ENCODE data around the gene PRDM11.
A peak's percentile ranks its signal among the peaks of the same experiment; 100 is the strongest.
"Not testable (repeated sequence)": the region's sequence is repeated elsewhere in the genome, so short reads cannot be mapped to it uniquely, and the experiment has no call there.

Gene PRDM11

GRCh38 chr11:45238724-45239123 is 92.3 kb downstream of the PRDM11 start:
- DNase-seq (ENCODE audit: low read depth): peak; percentile 86
- no peak for TF ChIP-seq CTCF (IDR thresholded peaks at IDR 0.05; ENCODE audit: low read length, missing control alignments)
- no peak overlapping the region for H3K4me3 ChIP-seq (replicated peaks; ENCODE audit: low read depth, low read length)

- no peak for TF ChIP-seq CTCF (IDR thresholded peaks at IDR 0.05; ENCODE audit: low read length, missing control alignments)
- H3K4me3 ChIP-seq (replicated peaks; ENCODE audit: low read depth, low read length): no peak overlapping the region
- no peak for DNase-seq (ENCODE audit: low read depth)
Measured at GRCh38 chr11:45239733-45240132, 93.3 kb downstream of the PRDM11 start.

GRCh38 chr11:45243967-45244366 is 97.5 kb downstream of the PRDM11 start:
- TF ChIP-seq CTCF (IDR thresholded peaks at IDR 0.05; ENCODE audit: low read length, missing control alignments): no peak
- no peak overlapping the region for H3K4me3 ChIP-seq (replicated peaks; ENCODE audit: low read depth, low read length)
- DNase-seq (ENCODE audit: low read depth): no peak

GRCh38 chr11:45245218-45246045 is 99.0 kb downstream of the PRDM11 start:
- no peak overlapping the region for H3K4me3 ChIP-seq (replicated peaks; ENCODE audit: low read depth, low read length)
- TF ChIP-seq CTCF (IDR thresholded peaks at IDR 0.05; ENCODE audit: low read length, missing control alignments): no peak
- no peak for DNase-seq (ENCODE audit: low read depth)

- DNase-seq (ENCODE audit: low read depth): no peak
- no peak overlapping the region for H3K4me3 ChIP-seq (replicated peaks; ENCODE audit: low read depth, low read length)
- no peak for TF ChIP-seq CTCF (IDR thresholded peaks at IDR 0.05; ENCODE audit: low read length, missing control alignments)
Measured at GRCh38 chr11:45246241-45246640, 99.8 kb downstream of the PRDM11 start.

- peak; percentile 17 for DNase-seq (ENCODE audit: low read depth)
- TF ChIP-seq CTCF (IDR thresholded peaks at IDR 0.05; ENCODE audit: low read length, missing control alignments): peak; percentile 11
- no peak overlapping the region for H3K4me3 ChIP-seq (replicated peaks; ENCODE audit: low read depth, low read length)
Measured at GRCh38 chr11:45247433-45247832, 101.0 kb downstream of the PRDM11 start.

GRCh38 chr11:45248501-45249011 is 102.1 kb downstream of the PRDM11 start:
- H3K4me3 ChIP-seq (replicated peaks; ENCODE audit: low read depth, low read length): no peak overlapping the region
- no peak for TF ChIP-seq CTCF (IDR thresholded peaks at IDR 0.05; ENCODE audit: low read length, missing control alignments)
- DNase-seq (ENCODE audit: low read depth): no peak

GRCh38 chr11:45249372-45249771 is 102.9 kb downstream of the PRDM11 start:
- not testable (repeated sequence) for DNase-seq (ENCODE audit: low read depth); H3K4me3 ChIP-seq (replicated peaks; ENCODE audit: low read depth, low read length)

Measured in fibroblast of pulmonary artery (primary cell).